DND-41 (cell line): ENCODE measurements around the gene INPP4A.

Source experiments
- EZH2 ChIP-seq: IDR thresholded peaks from 3 replicates; pipeline ENCODE4 v1.6.1; 2012; ENCODE audit warnings: borderline replicate concordance, low read depth, mild to moderate bottlenecking, moderate library complexity, low read length, inconsistent platforms; ENCODE audit not compliant: severe bottlenecking
- TF ChIP-seq, protein P1 (sequence below): IDR thresholded peaks from 2 replicates; pipeline ENCODE4 v1.5.1; 2012; ENCODE audit warnings: borderline replicate concordance, low read length, moderate library complexity, mild to moderate bottlenecking; ENCODE audit not compliant: poor library complexity, severe bottlenecking; ENCODE audit errors: extremely low read depth

DNA sequence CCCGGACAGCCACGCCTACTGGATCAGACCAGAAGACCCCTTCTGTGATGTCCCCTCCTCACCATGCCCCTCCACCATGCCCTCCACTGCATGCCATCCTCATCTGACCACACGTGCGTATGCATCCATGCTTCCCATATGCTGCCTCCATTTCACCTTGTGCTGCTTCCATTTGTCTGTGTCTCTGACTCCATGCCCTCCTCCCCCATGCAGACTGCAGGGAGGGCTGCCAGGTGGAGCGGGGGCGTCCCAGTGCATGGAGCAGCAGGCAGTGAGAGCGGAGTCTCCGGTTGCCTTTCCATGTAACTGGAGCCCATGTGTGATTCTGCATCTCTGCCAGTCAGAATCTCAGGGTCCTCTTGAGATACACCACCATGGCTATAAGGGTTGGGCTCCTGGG is 111.0 kb downstream of the INPP4A start:
- TF ChIP-seq, protein P1, sequence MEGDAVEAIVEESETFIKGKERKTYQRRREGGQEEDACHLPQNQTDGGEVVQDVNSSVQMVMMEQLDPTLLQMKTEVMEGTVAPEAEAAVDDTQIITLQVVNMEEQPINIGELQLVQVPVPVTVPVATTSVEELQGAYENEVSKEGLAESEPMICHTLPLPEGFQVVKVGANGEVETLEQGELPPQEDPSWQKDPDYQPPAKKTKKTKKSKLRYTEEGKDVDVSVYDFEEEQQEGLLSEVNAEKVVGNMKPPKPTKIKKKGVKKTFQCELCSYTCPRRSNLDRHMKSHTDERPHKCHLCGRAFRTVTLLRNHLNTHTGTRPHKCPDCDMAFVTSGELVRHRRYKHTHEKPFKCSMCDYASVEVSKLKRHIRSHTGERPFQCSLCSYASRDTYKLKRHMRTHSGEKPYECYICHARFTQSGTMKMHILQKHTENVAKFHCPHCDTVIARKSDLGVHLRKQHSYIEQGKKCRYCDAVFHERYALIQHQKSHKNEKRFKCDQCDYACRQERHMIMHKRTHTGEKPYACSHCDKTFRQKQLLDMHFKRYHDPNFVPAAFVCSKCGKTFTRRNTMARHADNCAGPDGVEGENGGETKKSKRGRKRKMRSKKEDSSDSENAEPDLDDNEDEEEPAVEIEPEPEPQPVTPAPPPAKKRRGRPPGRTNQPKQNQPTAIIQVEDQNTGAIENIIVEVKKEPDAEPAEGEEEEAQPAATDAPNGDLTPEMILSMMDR: no peak
- no peak for TF ChIP-seq EZH2
